Skin epidermis (tissue), 12 donors: ENCODE measurements around the gene NDUFC1.
A peak's percentile ranks its signal among the peaks of the same experiment; 100 is the strongest.

Experiments used
- H3K27ac ChIP-seq, 21 experiments: fragments of 200-600 bp; sonication (generic) in 11 of 21; one replicate each; pipeline ENCODE4 v1.5.0; 2020; ENCODE audit warnings: mild to moderate bottlenecking in 3 of 21, inconsistent platforms in 2 of 21, moderate library complexity in 2 of 21
- H3K4me3 ChIP-seq, 7 experiments: fragments of 200-600 bp; sonication (generic) in 2 of 7; one replicate each; pipeline ENCODE4 v1.5.0; 2020; ENCODE audit warnings: inconsistent platforms in 2 of 7, mild to moderate bottlenecking in 2 of 7, moderate library complexity in 1 of 7

NDUFC1 gene

DNA sequence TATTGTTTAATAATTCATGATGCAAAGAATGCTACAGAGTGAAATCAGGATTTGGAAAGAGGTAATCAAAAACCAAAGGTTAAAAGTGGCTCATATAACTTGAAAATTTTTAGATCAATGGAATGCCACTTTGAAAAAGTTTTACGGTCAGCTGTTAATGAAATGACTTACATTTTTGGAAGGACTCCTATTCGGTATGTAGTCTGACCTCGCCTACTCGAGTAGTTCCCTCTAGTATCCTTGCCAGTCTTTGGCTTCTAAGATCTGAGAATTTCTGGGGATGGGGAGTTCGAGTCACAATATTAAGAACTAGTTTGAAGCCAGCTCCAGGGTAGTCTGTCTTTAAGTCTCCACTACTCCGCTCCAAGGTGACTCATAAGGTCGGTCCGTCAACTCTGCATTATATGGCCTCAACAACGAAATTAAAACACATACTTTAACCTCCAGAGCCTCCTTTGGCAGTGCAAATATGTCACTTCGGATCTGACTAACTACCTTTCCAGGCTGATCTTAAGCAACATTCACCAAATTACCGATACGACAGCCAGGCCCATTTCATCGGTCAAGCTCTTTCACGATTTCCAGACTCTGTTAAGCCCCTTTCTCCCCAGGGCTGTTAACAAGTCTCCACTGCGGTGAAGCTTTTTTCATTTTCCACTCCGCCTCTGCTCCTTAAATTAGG is 1.7 kb downstream of the NDUFC1 start:
- Histone ChIP-seq H3K4me3 (peak overlapping the region; percentile 83 to 100 (median 96)), H3K27ac (peak overlapping the region in 20 of 21 experiments; percentile 67 to 99 (median 94))

DNA sequence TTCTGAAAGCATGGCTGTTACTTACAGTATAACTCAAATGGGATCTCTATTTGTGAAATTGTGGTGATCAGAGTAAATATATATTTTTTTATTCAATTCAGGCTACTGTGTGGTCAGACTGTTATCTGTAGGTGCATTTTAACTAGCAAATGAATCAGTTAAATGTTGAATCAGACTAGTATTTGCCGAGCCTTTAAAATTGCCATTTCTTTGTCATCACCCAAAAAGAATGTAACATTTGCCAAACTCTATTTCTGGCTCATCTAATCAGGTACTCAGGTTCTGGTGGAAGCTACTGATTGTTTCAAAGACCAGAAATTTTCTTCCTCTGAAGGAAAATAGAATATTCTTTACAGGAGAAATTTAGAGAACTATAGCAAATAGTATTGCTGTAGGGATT is 2.7 kb downstream of the NDUFC1 start:
- Histone ChIP-seq H3K27ac (peak overlapping the region in 5 of 21 experiments; percentile 5 to 99 (median 98)), H3K4me3 (no peak overlapping the region)

DNA sequence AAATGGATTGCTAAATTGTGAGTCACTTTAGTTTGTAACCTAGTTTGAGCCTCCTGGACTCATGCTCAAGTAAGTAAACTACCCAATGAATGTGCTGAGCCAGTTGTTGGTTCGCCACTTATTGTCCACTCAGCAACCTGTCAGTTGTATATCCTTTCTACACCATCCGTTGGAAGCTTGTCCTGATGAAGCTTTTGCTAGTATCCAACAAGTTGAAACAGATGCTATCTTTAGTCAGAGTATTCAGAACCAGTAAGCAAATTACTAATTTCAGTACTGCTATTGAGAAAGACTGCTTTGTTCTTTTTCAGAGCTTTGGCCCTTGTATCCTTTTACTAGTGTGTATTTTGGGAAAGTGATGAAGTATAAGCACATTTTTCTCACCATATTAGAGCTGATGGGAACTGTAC is 5.3 kb downstream of the NDUFC1 start:
- Histone ChIP-seq H3K27ac (peak overlapping the region in 4 of 21 experiments; percentile 6 to 96 (median 22)), H3K4me3 (no peak overlapping the region)

DNA sequence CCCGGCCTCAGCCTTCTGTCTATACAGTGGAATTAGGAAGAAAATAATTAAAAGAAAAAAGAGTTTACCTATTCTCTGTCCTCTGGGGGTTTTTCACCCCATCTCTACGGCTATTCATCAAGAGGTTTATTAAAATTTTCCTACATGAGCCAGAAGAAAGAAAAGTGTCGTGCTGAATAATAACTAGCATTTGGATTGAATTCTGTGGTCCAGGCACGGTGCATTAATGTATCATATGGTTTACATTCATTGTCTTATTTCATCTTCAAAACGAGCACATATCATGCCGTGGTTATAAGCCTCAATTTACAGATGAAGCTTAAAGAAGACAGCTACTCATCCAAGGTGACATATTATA is 6.4 kb downstream of the NDUFC1 start:
- peak overlapping the region; percentile 59 to 94 (median 84) for H3K4me3 ChIP-seq
- H3K27ac ChIP-seq = peak overlapping the region in 18 of 21 experiments; percentile 59 to 98 (median 94)

DNA sequence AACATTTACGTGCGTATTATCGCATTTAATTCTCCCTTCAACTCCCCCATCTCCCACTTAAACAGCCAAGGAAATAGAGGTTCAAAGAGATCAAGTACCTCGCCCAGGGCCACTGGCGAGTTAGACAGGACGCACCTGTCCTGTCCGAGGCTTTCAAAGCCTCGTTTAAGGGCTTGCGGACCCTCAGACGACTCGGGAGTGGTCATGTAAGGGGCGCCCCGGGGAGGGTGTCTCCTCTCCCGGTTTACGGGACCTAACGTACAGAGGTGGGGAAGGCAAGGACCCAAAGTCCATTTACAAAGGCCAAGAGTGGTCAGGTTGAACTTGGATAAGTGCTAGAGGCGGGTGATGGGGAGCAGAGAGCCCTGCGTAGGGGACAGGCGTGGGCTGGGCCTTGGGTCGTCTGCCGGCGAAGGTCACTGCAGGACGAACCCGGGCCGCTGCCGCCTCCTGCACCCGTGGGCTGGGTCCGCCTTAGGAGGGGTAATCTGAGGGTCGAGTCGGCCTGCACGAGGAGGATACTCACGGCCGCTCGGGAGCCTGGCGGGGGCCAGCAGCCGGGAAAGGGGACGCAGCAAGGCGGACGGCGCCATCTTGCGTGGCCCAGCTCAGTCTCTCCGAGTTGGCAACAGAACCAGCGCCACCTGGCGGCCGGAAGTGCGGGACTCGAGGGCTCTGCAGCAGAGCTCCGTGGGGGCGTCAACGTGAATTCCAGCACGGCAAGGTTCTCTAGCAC is 6.9 kb downstream of the NDUFC1 start:
- Histone ChIP-seq H3K27ac (peak overlapping the region; percentile 47 to 98 (median 94)), H3K4me3 (peak overlapping the region; percentile 59 to 94 (median 84))

DNA sequence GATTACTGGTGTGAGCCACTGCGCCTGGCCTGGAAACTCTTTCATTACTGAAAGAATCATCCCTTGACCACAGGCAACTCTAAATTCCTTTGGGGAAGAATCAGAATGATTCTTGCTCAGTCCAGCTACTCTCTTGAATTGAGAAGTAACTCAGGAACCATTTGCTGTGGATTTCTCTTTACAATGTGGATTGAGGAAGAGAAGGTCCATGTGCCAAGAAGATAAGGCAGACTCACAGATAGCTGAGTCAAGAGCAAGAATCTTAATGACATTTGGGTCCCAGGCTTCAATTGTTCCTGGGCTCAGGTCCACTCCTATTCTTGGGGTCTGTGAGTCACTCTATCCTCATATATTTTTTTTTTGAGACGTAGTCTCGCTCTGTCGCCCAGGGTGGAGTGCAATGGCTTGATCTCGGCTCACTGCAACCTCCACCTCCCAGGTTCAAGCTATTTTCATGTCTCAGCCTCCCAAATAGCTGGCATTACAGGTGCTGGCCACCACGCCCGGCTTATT is 16.0 kb downstream of the NDUFC1 start:
- H3K27ac ChIP-seq = no peak overlapping the region
- no peak overlapping the region for H3K4me3 ChIP-seq

DNA sequence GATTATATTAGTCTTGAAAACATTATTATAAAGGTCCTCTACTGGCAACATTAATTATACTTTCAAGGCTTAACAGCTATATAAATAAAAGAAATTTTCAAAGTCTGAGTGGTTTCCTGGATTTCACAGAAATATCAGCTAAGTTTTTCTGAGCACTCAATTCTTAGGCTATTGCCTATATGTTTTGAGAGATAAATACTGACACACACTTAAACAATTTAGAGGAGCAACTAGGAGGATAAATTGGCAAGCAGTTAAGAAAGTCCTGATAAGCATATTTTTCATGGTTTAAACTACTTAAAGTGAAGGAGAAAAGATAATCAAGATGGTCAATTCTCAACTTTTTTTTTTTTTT is 19.6 kb downstream of the NDUFC1 start:
- Histone ChIP-seq H3K4me3 (no peak overlapping the region), H3K27ac (no peak overlapping the region)

DNA sequence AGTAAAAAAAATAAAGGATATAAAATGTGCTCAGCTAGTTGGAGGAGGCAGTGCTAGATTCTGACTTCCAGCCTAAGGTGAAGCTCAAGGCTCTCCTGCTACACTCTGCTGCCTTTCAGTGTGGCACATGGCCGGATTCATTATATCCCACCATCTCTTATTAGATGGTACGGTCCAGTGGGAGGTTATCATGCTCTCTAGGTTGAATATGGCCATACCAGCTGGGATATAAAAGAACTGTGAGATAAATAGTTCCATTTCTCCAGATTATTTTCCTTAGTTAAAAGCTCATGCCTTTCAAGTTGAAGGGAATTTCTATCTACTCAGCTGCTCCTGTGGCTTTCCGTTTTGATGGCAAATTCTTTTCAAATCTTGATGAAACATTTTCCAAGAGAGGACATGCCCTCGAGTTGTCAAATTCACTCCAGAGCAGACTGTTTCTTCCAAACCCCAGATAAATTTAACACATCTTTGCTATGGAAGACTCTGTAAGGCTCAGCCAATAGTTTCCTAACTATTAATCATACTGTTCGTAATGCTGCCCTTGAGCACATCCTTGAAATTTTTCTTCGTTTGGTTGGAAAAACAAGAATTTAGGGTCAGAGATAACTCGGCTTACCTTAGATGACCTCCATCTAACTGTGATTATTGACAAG is 20.1 kb downstream of the NDUFC1 start:
- Histone ChIP-seq H3K27ac (no peak overlapping the region), H3K4me3 (no peak overlapping the region)

DNA sequence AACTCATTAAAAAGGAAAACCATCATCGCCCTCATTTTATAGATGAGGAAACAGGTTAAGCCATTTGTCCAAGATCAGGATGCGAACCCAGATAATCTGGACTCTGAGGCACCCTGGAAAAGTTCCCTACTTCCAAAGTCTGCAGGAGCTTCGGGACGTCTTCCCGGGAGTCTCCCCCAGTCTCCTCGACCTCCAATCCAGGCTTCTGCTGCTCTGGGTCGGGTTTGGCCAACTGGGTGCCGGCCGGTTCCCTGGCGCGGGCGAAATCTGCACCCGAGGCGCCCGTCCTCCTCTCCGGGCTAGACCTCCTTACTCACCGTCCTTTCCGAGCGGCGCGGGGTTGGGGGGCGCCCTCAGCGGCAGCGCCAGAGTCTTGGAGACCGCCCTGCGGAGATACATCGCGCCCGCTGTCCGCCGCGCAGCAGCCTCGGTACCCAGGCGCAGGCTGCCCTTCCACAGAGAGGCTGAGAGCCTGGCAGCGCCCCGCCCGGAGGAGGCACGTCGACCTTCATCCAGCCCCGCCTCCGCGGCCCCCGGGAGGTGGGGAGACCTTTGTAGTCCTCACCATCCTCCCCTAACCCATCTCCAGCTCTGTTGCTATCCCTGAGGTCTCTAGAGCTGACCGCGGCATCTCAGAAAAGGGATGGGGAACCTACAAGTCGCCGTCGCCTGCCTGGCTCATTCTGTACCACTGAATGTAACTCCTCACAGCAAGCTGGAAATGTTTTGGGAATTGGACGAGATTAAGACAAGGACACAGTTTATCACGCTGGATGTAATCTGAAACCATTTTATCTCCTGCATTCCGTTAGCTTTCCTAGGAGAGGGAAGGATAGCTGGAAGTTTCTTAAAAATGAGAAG is 22.3 kb downstream of the NDUFC1 start, which contains the start of gene MGARP:
Gene MGARP, minus strand, starts transcription at position 466 of the 861 bp plus-strand sequence. Its CDS starts 67 bp downstream, at position 399.
- peak within 1 kb of the TSS; percentile 12 to 39 (median 26) for H3K4me3 ChIP-seq
- H3K27ac ChIP-seq = no peak within 1 kb of the TSS

DNA sequence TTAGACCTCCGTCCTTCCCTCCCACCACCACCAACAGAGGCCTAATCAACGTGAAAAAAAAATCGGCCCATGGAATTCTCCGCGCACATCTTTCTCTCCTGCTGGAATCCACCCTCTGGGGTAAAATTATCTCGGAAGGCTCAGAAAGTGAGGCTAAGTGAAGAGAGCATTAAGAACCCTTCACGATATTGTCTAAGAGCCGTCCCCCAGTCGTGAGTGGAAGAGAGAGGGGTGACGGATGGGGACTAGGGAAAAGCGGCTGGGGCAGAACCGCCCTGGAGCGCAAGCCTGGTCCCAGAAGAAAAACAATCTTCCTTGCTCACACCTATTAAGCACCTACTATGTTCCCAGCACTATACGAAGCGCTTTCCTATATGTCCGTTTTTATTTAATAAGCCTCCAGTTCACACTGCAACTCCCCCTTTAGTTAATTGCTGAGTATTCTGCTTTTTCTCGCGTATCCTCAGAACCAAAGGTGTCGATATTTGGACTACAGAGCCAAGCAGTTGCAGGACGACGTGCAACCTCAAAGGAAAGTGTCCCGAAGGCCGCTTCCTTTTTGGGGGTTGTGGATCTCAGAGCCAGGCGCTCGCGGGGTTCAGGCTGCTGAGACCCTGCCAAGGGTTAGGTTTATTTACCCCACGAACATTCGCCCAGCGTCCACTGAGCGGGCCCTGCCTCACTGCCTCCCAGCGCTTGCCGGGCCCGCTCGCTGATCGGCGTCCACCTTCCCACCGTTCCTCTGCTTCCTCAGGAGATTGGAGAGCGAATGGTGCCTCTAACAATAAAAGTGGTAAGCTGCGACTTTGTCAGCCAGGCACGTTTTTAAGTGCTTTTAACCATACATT is 23.1 kb downstream of the NDUFC1 start:
- peak overlapping the region in 6 of 7 experiments; percentile 12 to 39 (median 30) for H3K4me3 ChIP-seq
- no peak overlapping the region for H3K27ac ChIP-seq

DNA sequence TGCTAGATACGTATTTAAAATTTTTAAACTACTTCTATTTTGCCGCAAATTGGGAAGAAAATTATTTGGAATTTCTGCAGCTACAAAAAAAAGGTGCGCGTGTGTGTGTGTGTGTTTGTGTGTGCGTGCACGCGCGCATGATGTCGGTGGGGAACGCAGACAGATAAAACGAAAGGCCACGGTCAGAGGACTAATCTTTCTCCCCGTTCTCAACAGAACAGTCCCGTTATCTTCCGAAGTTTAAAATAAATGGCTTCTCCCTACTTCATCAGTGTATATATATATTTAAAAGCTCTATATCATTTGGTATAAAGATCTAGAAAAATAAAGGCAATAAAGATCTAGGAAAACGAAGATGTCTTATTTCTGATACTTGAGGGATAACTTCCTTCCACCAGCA is 23.8 kb downstream of the NDUFC1 start:
- H3K27ac ChIP-seq = no peak overlapping the region

DNA sequence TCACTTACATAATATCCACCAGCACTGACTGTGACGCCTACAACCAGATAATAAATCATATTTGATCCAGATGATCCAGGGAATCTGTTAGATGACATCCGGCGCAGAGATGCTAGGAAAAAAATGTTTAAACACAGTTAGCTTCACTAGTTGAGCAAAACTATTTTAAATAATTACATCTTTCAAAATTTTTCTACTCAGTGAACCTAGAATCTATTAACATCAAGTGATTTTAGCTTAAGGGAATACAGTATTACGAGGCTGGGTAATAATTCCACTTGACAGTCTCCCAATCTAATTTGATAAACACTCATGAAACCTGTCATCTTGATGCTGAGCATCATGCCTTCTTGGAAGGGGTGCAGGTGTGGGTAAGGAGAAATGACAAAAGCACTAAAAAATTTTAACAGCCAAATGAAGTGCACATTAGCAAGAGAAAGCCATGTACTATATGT is 27.0 kb downstream of the NDUFC1 start:
- Histone ChIP-seq H3K4me3 (no peak overlapping the region), H3K27ac (no peak overlapping the region)

More for the DNA sequence above, 23.8 kb downstream of the NDUFC1 start:
- no peak overlapping the region for H3K4me3 ChIP-seq

DNA sequence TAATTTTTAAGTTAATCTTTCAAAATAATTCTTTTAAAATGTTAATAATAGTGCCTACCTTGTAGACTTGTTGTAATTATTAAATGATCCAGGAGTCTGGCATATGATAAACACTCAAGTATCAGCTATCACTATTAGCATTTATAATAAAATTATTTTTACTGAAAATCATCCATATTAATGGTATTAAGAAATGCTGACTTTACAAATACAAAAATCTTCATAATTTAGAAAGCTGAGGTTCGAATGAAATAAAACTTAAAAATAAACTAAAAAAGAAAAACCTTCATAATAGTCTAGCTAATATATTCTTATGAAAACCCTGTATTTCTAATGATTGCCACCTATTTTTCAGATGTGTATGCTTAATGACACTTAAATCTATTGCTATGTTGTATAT is 27.5 kb downstream of the NDUFC1 start:
- no peak overlapping the region for H3K27ac ChIP-seq

DNA sequence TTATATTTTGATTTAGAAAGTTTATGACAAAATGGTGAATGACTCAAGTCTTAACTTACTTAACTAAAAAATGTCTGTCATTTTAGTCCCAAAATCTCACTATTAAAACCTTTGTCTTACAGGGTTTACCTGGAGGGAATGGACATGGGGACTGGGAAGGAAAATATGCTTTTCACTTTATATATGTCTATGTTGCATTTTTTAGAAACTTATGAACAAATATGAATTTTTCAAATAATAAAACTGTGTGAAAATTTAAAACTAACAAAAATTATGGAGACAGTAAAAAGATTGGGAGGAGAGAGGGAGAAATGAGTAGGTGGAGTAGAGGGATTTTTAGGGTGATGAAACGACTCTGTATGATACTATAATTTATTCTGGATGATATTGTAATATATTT is 28.4 kb downstream of the NDUFC1 start:
- Histone ChIP-seq H3K4me3 (no peak overlapping the region), H3K27ac (no peak overlapping the region)

More for the DNA sequence above, 27.5 kb downstream of the NDUFC1 start:
- no peak overlapping the region for H3K4me3 ChIP-seq

DNA sequence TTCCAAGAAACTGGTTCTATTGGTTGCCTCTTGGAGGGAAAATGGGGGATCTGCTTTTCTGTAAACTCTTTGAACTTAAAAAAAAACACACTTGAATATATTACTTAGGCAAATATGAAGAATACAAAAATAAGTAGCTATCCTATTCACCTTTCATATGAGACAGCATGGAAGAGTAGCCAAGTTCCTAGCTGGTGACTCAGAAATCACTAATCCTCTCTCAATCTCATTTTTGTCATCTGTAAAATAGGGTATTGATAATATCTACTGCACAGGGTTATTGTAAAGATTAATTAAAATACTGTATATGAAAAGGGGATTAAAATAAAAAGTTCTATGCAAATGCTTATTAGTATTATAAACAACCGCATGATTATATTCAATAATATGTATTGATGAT is 35.0 kb downstream of the NDUFC1 start:
- no peak overlapping the region for H3K4me3 ChIP-seq
- H3K27ac ChIP-seq = peak overlapping the region in 1 of 21 experiments; percentile 1

DNA sequence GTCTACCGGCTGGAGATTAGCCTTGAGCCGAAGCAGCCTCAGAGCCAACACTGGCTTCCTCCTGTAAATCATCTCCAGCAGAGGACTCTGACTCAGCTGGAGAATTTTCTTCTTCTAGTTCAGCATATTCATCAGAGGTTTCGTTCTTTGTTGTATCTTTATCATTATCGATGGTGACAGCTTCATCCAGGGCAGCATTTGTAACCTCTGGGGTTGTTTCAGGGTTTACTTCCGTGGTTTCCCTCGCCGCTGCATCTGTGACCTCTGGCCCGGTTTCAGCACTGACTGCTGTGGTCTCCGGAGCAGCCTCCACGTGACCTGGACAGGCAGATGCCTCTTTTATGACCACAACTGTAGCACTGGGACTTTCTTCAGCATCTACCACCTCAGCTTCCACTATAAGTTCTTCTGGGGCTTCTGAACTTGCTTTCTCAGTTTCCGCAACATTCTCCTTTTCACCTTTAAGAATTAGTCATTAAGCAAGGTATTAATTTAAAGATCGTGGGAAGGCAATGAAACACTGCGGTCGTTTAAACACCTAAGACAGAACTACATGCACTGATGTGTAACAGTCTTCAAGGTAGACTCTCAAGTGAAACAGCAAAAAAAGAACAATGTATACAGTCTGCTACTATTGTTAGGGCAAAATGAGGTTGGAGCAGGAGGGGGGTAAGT is 35.6 kb downstream of the NDUFC1 start:
- Histone ChIP-seq H3K4me3 (peak overlapping the region in 5 of 7 experiments; percentile 6 to 29 (median 16)), H3K27ac (peak overlapping the region in 5 of 21 experiments; percentile 1 to 58 (median 12))

DNA sequence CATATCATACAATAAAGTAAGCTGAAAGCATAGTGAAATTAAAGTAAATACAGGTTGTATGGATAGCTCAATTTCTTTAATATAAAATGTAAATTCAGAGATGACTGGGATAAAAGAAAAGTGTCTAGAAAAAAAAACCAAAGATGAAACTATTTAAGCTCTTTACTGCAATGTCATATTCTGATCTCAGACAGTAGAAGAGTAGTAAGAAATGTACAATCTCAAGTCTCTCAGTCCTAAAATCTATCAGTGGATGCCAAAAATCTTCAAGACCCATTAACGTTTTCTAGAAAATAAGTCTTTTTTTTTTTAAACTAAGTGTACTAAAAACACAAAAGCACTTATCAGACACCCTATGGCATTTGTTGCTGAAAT is 36.1 kb downstream of the NDUFC1 start:
- peak overlapping the region in 5 of 21 experiments; percentile 1 to 58 (median 12) for H3K27ac ChIP-seq
- H3K4me3 ChIP-seq = peak overlapping the region in 4 of 7 experiments; percentile 6 to 29 (median 13)

DNA sequence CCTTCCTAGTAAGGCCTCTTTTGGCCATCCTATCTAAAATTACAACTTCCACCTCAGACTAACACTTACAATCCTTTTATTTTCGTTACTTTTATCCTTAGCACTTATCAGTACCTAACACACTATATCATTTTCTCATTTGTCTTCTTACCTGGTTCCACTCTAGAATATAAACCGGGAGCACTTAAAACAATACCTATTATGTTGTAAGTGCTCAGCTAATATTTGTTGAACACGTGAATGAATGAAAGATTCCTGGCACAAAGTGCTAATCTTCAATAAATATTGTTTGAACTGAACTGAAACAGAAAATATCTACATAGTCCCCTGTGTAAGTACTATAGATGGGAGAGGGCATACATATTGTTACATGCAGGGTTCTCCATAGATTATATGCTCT is 36.6 kb downstream of the NDUFC1 start:
- H3K27ac ChIP-seq = no peak overlapping the region

More for the DNA sequence above, 36.6 kb downstream of the NDUFC1 start:
- H3K4me3 ChIP-seq = no peak overlapping the region
